H9 (cell line): Measurements from ENCODE around the gene ASF1B. TPM values are rescaled to one million over a fixed set of nuclear protein-coding genes. Genes with fewer than 3 reads are reported as not detected.

Source experiments
- DNase-seq: peaks from one replicate; pipeline ENCODE4 v3.0.0-alpha.2; 2017
- H2AFZ ChIP-seq: one replicate; pipeline ENCODE4 v1.6.1; 2013; ENCODE audit warnings: mild to moderate bottlenecking, low read length, control low read depth, moderate library complexity
- H2AK5ac ChIP-seq: 2 replicates; pipeline ENCODE4 v1.6.1; 2013; ENCODE audit warnings: low read length, control low read depth, mixed read lengths; ENCODE audit not compliant: insufficient read length
- H2BK120ac ChIP-seq: one replicate; pipeline ENCODE4 v1.6.1; 2013; ENCODE audit warnings: low read depth, mild to moderate bottlenecking, low read length, control low read depth, inconsistent platforms; ENCODE audit not compliant: poor library complexity, severe bottlenecking
- H2BK12ac ChIP-seq: 2 replicates; pipeline ENCODE4 v1.6.1; 2013; ENCODE audit warnings: low read length, control low read depth, mixed read lengths, low read depth; ENCODE audit not compliant: insufficient read length
- H2BK15ac ChIP-seq: 2 replicates; pipeline ENCODE4 v1.6.1; 2013; ENCODE audit warnings: low read depth, low read length, control low read depth
- H2BK20ac ChIP-seq: one replicate; pipeline ENCODE4 v1.6.1; 2013; ENCODE audit warnings: low read depth, mild to moderate bottlenecking, low read length, control low read depth, inconsistent platforms; ENCODE audit not compliant: poor library complexity, severe bottlenecking
- H2BK5ac ChIP-seq: 2 replicates; pipeline ENCODE4 v1.6.1; 2013; ENCODE audit warnings: low read length, control low read depth, mixed read lengths; ENCODE audit not compliant: insufficient read length
- H3K14ac ChIP-seq: 2 replicates; pipeline ENCODE4 v1.6.1; 2013; ENCODE audit warnings: low read length, control low read depth; ENCODE audit not compliant: insufficient read depth
- H3K18ac ChIP-seq: 2 replicates; pipeline ENCODE4 v1.6.1; 2013; ENCODE audit warnings: low read depth, mild to moderate bottlenecking, mixed read lengths, low read length, control low read depth; ENCODE audit not compliant: insufficient read length
- H3K23ac ChIP-seq: 2 replicates; pipeline ENCODE4 v1.6.1; 2013; ENCODE audit warnings: low read length, control low read depth, mixed read lengths, low read depth; ENCODE audit not compliant: insufficient read length
- H3K23me2 ChIP-seq: 2 replicates; pipeline ENCODE4 v1.6.1; 2013; ENCODE audit warnings: low read depth, mild to moderate bottlenecking, mixed read lengths, low read length, control low read depth; ENCODE audit not compliant: insufficient read length, poor library complexity, severe bottlenecking
- H3K27ac ChIP-seq: 2 replicates; pipeline ENCODE4 v1.5.1; 2013; ENCODE audit warnings: low read length, control low read depth, mixed read lengths, low read depth; ENCODE audit not compliant: insufficient read length
- H3K27me3 ChIP-seq: 2 replicates; pipeline ENCODE4 v1.6.1; 2013; ENCODE audit warnings: low read length, control low read depth, inconsistent platforms; ENCODE audit not compliant: insufficient read depth
- H3K4ac ChIP-seq: 2 replicates; pipeline ENCODE4 v1.6.1; 2013; ENCODE audit warnings: low read depth, mild to moderate bottlenecking, control low read depth, inconsistent platforms, low read length, moderate library complexity
- H3K4me1 ChIP-seq: 2 replicates; pipeline ENCODE4 v1.6.1; 2013; ENCODE audit warnings: low read length, control low read depth, inconsistent platforms; ENCODE audit not compliant: insufficient read depth
- H3K4me2 ChIP-seq: 2 replicates; pipeline ENCODE4 v1.6.1; 2013; ENCODE audit warnings: low read length, control low read depth, mixed read lengths; ENCODE audit not compliant: insufficient read length, insufficient read depth
- H3K56ac ChIP-seq: 2 replicates; pipeline ENCODE4 v1.6.1; 2013; ENCODE audit warnings: low read depth, mild to moderate bottlenecking, mixed read lengths, low read length, control low read depth; ENCODE audit not compliant: insufficient read length
- H3K79me1 ChIP-seq: 2 replicates; pipeline ENCODE4 v1.6.1; 2013; ENCODE audit warnings: low read depth, mild to moderate bottlenecking, moderate library complexity, low read length, control low read depth, inconsistent platforms; ENCODE audit not compliant: insufficient read depth, poor library complexity, severe bottlenecking
- H3K79me2 ChIP-seq: 2 replicates; pipeline ENCODE4 v1.6.1; 2013; ENCODE audit warnings: low read length, control low read depth, inconsistent platforms; ENCODE audit not compliant: insufficient read depth
- H3K9ac ChIP-seq: 2 replicates; pipeline ENCODE4 v1.6.1; 2013; ENCODE audit warnings: low read length, control low read depth, mixed read lengths; ENCODE audit not compliant: insufficient read length; ENCODE audit errors: extremely low read depth
- H3K9me3 ChIP-seq: one replicate; pipeline ENCODE4 v1.6.1; 2013; ENCODE audit warnings: low read depth, low read length, inconsistent platforms; ENCODE audit not compliant: control insufficient read depth
- H3T11ph ChIP-seq: one replicate; pipeline ENCODE4 v1.6.1; 2013; ENCODE audit warnings: mild to moderate bottlenecking, low read length, control low read depth, inconsistent platforms
- H4K20me1 ChIP-seq: one replicate; pipeline ENCODE4 v1.6.1; 2013; ENCODE audit not compliant: control insufficient read depth, insufficient read length, insufficient read depth
- H4K5ac ChIP-seq: 2 replicates; pipeline ENCODE4 v1.6.1; 2013; ENCODE audit warnings: low read depth, mild to moderate bottlenecking, mixed read lengths, low read length, control low read depth; ENCODE audit not compliant: insufficient read length
- H4K8ac ChIP-seq: replicated peaks from 2 replicates; pipeline ENCODE4 v1.6.1; 2013; ENCODE audit warnings: low read length, control low read depth, mixed read lengths, low read depth; ENCODE audit not compliant: insufficient read length
- H4K91ac ChIP-seq: 2 replicates; pipeline ENCODE4 v1.6.1; 2013; ENCODE audit warnings: low read depth, mild to moderate bottlenecking, moderate library complexity, mixed read lengths, low read length, control low read depth; ENCODE audit not compliant: insufficient read length
- H3K27ac Mint-ChIP-seq, 3 experiments: 2 replicates in 2 of 3; 3 replicates in 1 of 3; pipeline ENCODE4 v1.8.0; 2020 to 2021; ENCODE audit warnings: mixed read lengths in 3 of 3, mild to moderate bottlenecking in 1 of 3, moderate library complexity in 1 of 3
- H3K27me3 Mint-ChIP-seq: 2 replicates; pipeline ENCODE4 v1.8.0; 2021; ENCODE audit warnings: low read depth, mild to moderate bottlenecking, moderate library complexity, mixed read lengths
- H3K36me3 Mint-ChIP-seq, 3 experiments: 2 replicates in 2 of 3; 3 replicates in 1 of 3; pipeline ENCODE4 v1.8.0; 2020 to 2021; ENCODE audit warnings: low read depth in 3 of 3, mixed read lengths in 3 of 3; ENCODE audit not compliant: insufficient read depth in 1 of 3
- H3K4me1 Mint-ChIP-seq, 2 experiments: 2 replicates each; pipeline ENCODE4 v1.8.0; 2020; ENCODE audit warnings: mixed read lengths in 2 of 2
- H3K4me3 Mint-ChIP-seq, 2 experiments: 2 replicates in 1 of 2; 3 replicates in 1 of 2; pipeline ENCODE4 v1.8.0; 2020 to 2021; ENCODE audit warnings: mild to moderate bottlenecking in 2 of 2, mixed read lengths in 2 of 2, moderate library complexity in 1 of 2
- H3K9me3 Mint-ChIP-seq, 2 experiments: 2 replicates in 1 of 2; 3 replicates in 1 of 2; pipeline ENCODE4 v1.8.0; 2020; ENCODE audit warnings: mild to moderate bottlenecking in 2 of 2, mixed read lengths in 2 of 2, moderate library complexity in 1 of 2
- WGBS: extraction: QIAGEN DNeasy Blood & Tissue Kit; methylation state at CpG from one replicate; pipeline ENCODE4 v1.1.7; 2013; ENCODE audit warnings: missing lambda C conversion rate, low lambda C conversion rate, mixed read lengths; ENCODE audit not compliant: insufficient read length; ENCODE audit errors: extremely low coverage; 5-methylcytosine and 5-hydroxymethylcytosine counted together
- total RNA-seq: library from RNA; stranded (reverse); gene quantifications from 2 replicates; pipeline ENCODE4 v1.2.1, GENCODE V29; 2021
- TF ChIP-seq, protein P1 (sequence below): fragments of 200-600 bp; sonication (generic); conservative IDR thresholded peaks from 3 replicates; pipeline ENCODE4 v1.8.0; 2021; ENCODE audit warnings: antibody characterized with exemption, mild to moderate bottlenecking

Gene ASF1B
- total RNA-seq, 1 experiment from 2014 or later = 46.6 TPM

DNA sequence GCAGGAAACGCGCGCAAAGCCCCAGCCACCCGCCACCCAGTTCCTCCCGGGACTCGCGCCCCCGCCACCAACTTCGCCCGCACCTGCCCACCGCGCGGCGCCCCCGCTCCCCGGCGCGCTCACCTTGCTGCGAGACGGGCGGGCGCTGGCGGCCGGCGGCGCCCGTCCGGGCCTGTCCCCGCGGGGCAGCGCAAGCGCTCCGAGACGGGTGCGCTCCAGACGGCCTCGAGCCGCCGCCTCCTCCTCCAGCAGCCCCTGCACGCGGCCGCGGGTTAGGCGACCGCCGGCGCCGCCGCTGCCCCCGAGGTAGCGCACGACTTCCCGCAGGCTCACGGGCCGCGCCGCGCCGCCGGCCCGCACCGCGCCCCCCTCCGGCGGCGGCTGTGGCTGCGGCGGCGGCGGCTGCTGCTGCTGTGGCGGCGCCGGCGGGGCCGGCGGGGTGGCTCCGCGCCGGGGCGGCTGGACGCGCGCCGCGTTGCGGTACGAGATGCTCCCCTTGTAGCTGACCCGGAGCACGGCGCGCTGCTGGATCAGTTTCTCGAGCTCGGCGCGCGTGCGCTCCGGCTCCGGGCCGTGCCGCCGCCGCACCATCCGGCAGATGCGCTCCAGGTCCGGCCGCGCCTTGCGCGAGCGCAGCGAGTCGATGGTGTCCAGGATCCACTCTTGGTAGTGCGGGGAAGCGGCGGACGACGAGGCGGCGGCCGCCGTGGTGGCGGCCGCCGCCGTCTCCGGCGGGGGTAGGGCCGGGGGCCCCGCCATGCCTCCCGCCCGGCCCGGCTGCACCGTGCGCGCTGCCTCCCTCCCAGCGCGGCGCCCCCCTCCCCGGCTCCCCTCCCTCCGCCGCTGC, 46.5 kb downstream of the ASF1B start:
- no peak overlapping the region for H3T11ph ChIP-seq
- no peak overlapping the region for H3K56ac ChIP-seq
- H3K27me3 ChIP-seq = no peaks in the 10 kb centered on the region
- no peak overlapping the region; a peak in 1 of 7 replicates for H3K27ac Mint-ChIP-seq
- H4K8ac ChIP-seq = no peak overlapping the region
- WGBS = no CpG with 5 or more reads among the region's 142 CpGs
- H3K36me3 Mint-ChIP-seq = peaks cover 17 to 36% (median 29%) of the 10 kb centered on the region in 3 experiments
- H2BK5ac ChIP-seq = no peak overlapping the region
- H3K27me3 Mint-ChIP-seq = peaks cover 21% of the 10 kb centered on the region
- no peak overlapping the region for H3K4ac ChIP-seq
- H3K79me1 ChIP-seq = no peaks in the 10 kb centered on the region
- H4K5ac ChIP-seq = no peak overlapping the region
- H2BK12ac ChIP-seq = no peak overlapping the region
- H3K9me3 Mint-ChIP-seq = peaks cover 13 to 15% of the 10 kb centered on the region in 2 experiments
- H3K9ac ChIP-seq = no peak overlapping the region
- H3K4me1 ChIP-seq = no peaks in the 10 kb centered on the region
- H3K4me2 ChIP-seq = peak overlapping the region; percentile 56
- peaks cover 12% of the 10 kb centered on the region in 2 experiments for H3K4me1 Mint-ChIP-seq
- H3K9me3 ChIP-seq = peaks cover 6% of the 10 kb centered on the region
- H3K18ac ChIP-seq = no peak overlapping the region
- no peak for DNase-seq
- no peak overlapping the region for H2BK20ac ChIP-seq
- no peak overlapping the region for H3K23ac ChIP-seq
- H3K4me3 Mint-ChIP-seq = peak overlapping the region; percentile 78 to 87
- no peaks in the 10 kb centered on the region for H4K20me1 ChIP-seq
- no peak overlapping the region for H4K91ac ChIP-seq
- no peak overlapping the region for H2AK5ac ChIP-seq
- no peaks in the 10 kb centered on the region for H3K79me2 ChIP-seq
- no peak overlapping the region for H3K27ac ChIP-seq
- TF ChIP-seq, protein P1, sequence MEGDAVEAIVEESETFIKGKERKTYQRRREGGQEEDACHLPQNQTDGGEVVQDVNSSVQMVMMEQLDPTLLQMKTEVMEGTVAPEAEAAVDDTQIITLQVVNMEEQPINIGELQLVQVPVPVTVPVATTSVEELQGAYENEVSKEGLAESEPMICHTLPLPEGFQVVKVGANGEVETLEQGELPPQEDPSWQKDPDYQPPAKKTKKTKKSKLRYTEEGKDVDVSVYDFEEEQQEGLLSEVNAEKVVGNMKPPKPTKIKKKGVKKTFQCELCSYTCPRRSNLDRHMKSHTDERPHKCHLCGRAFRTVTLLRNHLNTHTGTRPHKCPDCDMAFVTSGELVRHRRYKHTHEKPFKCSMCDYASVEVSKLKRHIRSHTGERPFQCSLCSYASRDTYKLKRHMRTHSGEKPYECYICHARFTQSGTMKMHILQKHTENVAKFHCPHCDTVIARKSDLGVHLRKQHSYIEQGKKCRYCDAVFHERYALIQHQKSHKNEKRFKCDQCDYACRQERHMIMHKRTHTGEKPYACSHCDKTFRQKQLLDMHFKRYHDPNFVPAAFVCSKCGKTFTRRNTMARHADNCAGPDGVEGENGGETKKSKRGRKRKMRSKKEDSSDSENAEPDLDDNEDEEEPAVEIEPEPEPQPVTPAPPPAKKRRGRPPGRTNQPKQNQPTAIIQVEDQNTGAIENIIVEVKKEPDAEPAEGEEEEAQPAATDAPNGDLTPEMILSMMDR = peak; percentile 12; the same call in 1 of the 3 replicates
- no peak overlapping the region for H2BK15ac ChIP-seq
- H2AFZ ChIP-seq = no peak overlapping the region
- no peak overlapping the region for H3K14ac ChIP-seq
- no peak overlapping the region for H2BK120ac ChIP-seq
- peaks cover 8% of the 10 kb centered on the region for H3K23me2 ChIP-seq
